Measurements from ENCODE around the gene AP1M1.

AP1M1 gene

GRCh38 chr19:16216744-16217670 lies 19.3 kb downstream of the AP1M1 start:
- no peak for DNase-seq (ENCODE audit: low read depth)
- H3K4me3 ChIP-seq (ENCODE audit: low read depth, low read length) = no peak overlapping the region
- no peak for TF ChIP-seq CTCF (IDR thresholded peaks at IDR 0.05; ENCODE audit: low read depth, low read length, missing control alignments)

- no peak for DNase-seq (ENCODE audit: low read depth)
- TF ChIP-seq CTCF (IDR thresholded peaks at IDR 0.05; ENCODE audit: low read depth, low read length, missing control alignments) = no peak
- H3K4me3 ChIP-seq (ENCODE audit: low read depth, low read length) = no peak overlapping the region
Observed at GRCh38 chr19:16217716-16218451, 20.2 kb downstream of the AP1M1 start.

GRCh38 chr19:16218851-16219250 lies 21.1 kb downstream of the AP1M1 start:
- DNase-seq (ENCODE audit: low read depth) = no peak
- TF ChIP-seq CTCF (IDR thresholded peaks at IDR 0.05; ENCODE audit: low read depth, low read length, missing control alignments) = no peak
- no peak overlapping the region for H3K4me3 ChIP-seq (ENCODE audit: low read depth, low read length)

- no peak for DNase-seq (ENCODE audit: low read depth)
- no peak for TF ChIP-seq CTCF (IDR thresholded peaks at IDR 0.05; ENCODE audit: low read depth, low read length, missing control alignments)
- H3K4me3 ChIP-seq (ENCODE audit: low read depth, low read length) = no peak overlapping the region
Observed at GRCh38 chr19:16222806-16223205, 25.1 kb downstream of the AP1M1 start.

- no peak for DNase-seq (ENCODE audit: low read depth)
- H3K4me3 ChIP-seq (ENCODE audit: low read depth, low read length) = no peak overlapping the region
- no peak for TF ChIP-seq CTCF (IDR thresholded peaks at IDR 0.05; ENCODE audit: low read depth, low read length, missing control alignments)
Observed at GRCh38 chr19:16223746-16224145, 26.0 kb downstream of the AP1M1 start.

GRCh38 chr19:16224293-16225045 lies 26.8 kb downstream of the AP1M1 start:
- no peak for DNase-seq (ENCODE audit: low read depth)
- H3K4me3 ChIP-seq (ENCODE audit: low read depth, low read length) = no peak overlapping the region

More at GRCh38 chr19:16224293-16225045, 26.8 kb downstream of the AP1M1 start:
- TF ChIP-seq CTCF (IDR thresholded peaks at IDR 0.05; ENCODE audit: low read depth, low read length, missing control alignments) = no peak
